Putamen (tissue), 1 donor: ENCODE measurements around the gene TCF25.
"Not testable (repeated sequence)": the region's sequence is repeated elsewhere in the genome, so short reads cannot be mapped to it uniquely, and the experiment has no call there.

Experiments
- DNase-seq: peaks from one replicate; pipeline ENCODE4 v3.0.0-alpha.2; 2016; ENCODE audit warnings: low spot score

Gene TCF25, protein sequence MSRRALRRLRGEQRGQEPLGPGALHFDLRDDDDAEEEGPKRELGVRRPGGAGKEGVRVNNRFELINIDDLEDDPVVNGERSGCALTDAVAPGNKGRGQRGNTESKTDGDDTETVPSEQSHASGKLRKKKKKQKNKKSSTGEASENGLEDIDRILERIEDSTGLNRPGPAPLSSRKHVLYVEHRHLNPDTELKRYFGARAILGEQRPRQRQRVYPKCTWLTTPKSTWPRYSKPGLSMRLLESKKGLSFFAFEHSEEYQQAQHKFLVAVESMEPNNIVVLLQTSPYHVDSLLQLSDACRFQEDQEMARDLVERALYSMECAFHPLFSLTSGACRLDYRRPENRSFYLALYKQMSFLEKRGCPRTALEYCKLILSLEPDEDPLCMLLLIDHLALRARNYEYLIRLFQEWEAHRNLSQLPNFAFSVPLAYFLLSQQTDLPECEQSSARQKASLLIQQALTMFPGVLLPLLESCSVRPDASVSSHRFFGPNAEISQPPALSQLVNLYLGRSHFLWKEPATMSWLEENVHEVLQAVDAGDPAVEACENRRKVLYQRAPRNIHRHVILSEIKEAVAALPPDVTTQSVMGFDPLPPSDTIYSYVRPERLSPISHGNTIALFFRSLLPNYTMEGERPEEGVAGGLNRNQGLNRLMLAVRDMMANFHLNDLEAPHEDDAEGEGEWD

DNA sequence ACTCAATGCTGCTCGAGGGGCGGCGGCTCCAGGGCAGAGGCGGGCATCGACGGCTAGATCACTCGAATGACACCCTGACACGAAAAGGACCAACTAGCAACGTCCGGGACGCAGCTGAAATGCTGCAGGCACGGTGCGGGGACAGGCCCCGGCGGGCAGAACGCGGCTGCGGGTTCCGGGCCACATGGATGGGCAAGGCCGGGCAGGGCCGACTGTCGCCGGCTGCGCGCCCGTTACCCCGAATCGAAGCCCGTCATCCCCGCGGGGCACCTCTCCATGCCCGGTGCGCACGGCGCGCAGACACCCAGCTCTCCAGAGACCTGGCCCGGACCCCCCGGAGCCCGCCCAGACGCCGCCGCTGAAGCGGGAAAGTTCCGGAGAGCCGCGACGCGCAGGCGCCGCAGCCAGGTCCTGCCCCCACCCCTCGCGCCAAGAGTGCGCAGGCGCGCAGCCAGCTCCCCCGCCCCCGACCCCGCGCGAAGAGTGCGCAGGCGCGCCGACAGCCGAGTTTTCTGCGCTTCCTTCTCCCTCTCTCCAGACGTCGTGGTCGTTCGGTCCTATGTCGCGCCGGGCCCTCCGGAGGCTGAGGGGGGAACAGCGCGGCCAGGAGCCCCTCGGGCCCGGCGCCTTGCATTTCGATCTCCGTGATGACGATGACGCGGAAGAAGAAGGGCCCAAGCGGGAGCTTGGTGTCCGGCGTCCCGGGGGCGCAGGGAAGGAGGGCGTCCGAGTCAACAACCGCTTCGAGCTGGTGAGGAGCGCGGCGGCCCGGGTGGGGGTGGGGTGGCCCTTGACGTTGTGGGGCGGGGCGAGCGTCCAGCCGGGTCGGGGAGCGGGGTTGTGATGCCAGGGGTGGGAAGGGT, at the start of gene TCF25:
TCF25 (plus strand) TSS at position 484 of the 863 bp plus-strand sequence; CDS start at position 560, 76 bp downstream.
- peak; percentile 88 for DNase-seq

DNA sequence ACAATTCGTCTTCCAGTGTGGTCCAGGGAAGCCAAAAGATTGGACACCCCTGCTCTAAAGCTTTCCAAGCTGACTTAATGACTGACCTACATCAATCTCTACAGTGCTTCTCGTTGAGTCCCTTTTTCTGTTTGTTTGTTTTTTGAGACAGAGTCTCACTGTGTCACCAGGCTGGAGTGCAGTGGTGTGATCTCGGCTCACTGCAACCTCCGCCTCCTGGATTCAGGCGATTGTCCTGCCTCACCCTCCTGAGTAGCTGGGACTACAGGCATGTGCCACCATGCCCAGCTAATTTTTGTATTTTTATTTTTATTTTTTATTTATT, 49.6 kb upstream of the TCF25 start:
- not testable (repeated sequence) for DNase-seq

DNA sequence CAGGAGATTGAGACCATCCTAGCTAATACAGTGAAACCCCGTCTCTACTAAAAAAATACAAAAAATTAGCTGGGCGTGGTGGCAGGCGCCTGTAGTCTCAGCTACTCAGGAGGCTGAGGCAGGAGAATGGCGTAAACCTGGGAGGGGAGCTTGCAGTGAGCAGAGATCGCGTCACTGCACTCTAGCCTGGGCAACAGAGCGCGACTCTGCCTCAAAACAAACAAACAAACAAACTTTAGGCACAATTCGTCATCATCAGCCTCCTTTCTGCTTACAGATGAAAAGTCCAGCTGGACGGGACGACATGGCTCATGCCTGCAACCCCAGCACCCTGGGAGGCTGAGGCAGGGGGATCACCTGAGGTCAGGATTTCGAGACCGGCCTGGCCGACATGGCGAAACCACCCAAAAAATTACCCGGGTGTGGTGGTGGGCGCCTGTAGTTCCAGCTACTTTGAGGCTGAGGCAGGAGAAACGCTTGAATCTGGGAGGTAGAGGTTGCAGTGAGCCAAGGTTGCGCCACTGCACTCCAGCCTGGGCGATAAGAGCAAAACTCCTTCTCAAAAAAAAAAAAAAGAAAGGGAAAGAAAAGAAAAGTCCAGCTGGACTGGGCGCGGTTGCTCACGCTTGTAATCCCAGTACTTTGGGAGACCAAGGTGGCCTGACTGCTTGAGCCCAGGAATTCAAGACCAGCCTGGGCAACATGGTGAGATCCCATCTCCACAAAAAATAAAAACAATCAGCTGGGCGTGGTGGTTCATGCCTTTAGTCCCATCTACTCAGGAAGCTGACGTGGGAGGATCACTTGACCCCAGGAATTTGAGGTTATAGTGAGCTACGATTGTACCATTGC, 46.6 kb upstream of the TCF25 start:
- DNase-seq, result no peak

DNA sequence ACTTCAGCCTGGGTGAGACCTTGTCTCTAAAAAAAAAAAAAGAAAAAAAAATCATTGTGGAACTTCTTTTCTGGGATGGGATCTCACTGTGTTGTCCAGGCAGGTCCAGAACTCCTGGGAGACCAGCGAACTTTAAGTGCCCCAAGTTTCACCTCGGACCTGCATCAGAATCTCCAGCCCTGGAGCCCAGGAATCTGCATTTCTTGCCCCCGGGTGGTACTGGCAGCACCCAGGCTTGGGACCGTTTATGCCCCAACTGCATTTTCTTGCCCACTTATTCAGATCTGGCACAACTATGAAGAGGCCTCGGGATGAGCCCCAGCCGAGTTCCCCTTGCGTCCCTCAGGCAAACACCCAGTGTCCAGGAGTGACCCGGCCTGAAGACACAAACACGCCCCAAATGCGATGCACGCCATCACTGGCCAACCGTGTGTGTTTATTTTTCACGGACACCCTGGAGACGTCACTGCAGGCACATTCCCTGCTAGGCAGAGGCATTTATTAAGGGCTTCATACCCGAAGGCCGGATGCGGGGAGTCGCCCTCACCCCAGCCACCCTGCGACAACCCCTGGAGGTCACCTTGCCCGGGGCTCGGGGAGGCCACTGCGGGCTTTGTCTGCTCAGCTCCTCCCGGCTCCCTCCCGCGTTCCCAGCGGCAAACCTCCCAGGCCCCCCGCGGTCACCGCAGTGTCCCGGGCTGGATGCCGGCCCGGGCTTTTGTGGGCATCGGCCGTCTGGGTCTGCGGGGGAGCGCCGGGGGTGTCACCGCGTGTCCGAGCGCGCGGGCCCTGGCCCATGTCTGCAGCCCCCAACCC, 45.8 kb upstream of the TCF25 start:
- no peak for DNase-seq

DNA sequence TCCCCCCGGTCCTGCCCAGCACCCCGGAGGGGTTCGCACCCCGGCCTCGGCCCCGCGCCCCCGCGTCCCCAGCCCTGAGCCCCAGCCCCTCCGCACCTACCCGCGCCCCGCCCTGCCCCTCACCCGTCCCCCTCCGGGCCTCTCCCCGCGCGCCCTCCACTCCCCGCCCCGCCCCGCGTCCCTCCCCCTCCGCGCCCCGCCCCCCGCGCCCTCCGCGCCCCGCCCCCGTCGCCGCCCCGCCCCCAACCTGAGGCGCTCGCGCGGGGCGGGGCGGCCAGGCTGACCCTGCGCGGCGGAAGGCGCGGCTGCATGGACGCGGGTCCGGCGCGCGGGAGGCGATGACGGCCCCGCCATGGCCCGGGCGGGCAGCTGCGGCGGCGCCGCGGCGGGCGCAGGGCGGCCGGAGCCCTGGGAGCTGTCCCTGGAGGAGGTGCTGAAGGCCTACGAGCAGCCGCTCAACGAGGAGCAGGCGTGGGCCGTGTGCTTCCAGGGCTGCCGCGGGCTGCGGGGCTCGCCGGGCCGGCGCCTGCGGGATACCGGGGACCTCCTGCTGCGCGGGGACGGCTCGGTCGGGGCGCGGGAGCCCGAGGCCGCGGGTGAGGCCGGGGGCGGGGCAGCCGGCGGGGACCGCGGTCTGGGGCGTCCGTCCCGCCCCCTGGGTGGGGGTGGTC, 45.1 kb upstream of the TCF25 start, which contains the start of gene SPIRE2:
SPIRE2 (plus strand) TSS at position 277 of the 671 bp plus-strand sequence; CDS start at position 353, 76 bp downstream.
- DNase-seq, result peak; percentile 33

DNA sequence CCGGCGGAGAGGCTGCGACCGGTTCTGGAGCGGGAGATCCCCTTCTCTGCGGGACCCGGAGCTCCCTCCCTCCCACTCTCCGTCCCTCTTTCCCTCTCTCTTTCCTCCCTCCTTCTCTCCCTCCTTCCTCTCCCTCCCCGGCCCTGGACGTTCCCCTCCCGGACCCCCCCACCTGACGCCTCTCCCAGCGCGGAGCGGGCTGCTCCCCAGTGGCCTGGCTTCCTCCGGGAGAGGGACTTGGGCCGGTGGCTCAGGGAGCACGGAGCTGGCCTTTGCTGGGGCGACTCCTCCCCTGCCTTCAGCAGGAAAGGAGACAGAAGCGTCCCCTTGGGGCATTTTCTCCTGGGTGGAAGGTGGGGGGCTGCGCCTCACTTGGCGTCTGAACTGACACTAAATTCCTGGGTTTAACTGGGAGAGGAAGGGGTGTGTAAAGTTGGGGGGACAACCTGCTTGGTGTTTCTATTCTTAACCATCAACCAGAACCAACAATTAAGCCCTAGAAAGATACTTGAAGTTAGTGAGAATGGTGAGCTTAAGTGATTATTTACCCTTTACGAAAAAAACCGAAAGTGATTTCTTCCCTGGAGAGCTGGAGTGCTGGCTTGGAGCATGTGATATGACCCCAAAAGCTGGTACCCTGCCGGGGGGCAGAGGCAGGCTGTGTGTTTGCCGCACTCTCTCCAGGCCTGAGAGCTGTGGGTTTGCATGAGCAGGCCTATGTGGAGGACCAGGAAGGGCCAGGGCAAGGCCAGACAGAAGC, 44.3 kb upstream of the TCF25 start:
- DNase-seq, result no peak

DNA sequence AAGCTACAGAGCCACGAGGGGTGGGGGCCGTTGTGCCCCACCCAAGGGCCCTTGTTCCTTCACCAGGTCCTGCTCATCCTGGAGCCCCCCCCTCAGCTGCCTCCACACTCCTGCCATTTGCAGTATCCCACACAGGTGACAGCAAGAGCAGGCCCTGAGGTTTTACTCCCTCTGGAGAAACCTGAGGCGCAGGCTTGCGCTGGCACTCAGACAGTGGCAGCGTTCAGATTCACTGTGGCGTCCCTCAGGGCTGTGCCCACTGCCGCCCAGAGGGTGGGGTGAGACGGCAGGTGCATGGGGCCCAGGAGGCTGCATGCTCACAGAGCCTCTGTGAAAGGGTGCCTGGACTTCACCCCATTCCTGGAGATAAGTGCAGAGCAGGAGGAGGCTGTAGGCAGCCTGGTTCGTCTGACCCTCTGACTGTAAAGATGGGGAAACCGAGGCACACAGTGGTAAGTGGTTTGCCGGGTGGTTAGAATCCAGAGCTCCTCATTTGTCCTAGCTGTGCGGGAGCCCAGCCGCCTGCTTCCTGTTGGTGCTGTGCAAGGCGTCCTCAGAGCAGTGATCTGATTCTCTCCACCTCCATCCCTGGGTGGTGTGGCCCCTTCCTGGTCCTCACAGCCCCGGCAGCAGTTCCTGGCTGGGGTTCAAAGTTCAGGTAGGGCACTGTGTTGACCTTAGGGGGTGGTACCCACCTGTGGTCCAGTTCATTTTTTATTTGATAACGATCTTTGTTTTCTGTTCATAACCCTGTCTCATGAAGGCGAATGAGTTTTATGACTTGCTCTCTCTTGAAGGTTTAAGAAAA, 43.6 kb upstream of the TCF25 start:
- DNase-seq, result no peak

DNA sequence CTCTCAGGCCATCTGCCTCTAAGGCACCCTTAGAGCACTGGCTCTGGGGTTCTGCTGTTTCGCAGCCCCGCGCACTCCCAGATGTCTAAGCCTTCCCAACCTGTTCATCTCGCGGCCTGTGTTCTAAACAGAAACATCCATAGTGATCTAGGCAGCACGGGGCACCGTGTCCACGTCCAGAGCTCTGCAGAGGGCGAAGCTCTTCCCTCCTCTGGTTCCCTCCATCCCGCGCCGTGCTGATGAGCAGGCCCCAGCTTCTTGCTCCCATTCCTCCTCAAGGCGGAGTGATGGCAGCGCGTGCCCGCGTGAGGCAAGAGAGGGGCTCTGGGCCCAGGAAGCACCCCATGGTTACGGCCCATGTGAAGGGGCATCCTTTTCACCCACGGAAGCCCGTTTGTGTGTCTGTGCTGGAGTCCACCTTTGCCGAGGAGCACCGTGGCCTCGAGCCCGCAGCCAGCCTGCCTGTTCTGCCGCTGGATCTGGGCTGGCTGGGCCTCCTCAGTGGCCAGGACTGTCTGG, 41.5 kb upstream of the TCF25 start:
- DNase-seq, result no peak

DNA sequence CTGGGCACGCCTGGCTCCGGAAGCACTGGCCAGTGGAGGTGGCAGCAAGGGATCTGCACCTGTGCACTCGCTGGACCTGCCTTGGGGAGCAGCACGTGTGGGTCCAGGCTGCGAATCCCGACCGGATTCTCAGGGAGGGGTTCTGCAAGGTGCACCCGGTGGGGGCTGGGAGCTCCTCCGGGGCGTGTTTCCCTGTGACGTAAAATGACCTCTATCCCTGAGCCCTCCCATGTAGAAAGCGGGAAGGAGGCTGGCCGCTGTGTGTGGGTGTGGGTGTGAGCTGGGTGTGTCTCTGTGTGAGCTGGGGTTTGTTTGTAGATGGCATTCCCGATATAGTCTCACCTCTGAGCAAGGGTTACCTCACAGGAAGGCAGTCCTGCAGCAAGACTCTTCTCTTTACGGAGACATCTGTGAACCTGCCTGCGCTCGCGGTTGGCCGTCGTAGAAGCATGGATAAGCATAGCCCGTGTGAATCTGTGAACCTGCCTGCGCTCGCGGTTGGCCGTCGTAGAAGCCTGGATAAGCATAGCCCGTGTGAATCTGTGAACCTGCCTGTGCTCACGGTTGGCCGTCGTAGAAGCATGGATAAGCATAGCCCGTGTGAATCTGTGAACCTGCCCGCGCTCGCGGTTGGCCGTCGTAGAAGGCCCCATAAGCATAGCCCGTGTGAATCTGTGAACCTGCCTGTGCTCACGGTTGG, 39.6 kb upstream of the TCF25 start:
- DNase-seq, result not testable (repeated sequence)

DNA sequence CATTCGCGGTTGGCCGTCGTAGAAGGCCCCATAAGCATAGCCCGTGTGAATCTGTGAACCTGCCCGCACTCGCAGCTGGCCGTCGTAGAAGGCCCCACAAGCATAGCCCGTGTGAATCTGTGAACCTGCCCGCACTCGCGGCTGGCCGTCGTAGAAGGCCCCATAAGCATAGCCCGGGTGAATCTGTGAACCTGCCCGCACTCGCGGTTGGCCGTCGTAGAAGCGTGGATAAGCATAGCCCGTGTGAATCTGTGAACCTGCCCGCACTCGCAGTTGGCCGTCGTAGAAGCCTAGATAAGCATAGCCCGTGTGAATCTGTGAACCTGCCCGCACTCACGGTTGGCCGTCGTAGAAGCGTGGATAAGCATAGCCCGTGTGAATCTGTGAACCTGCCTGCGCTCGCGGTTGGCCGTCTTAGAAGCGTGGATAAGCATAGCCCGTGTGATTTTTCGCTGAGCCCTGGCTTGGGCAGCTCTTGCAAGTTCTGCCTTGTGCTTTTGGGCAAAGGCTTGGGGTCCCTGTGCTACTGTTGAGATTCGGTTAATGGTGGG, 38.5 kb upstream of the TCF25 start:
- DNase-seq, result not testable (repeated sequence)

DNA sequence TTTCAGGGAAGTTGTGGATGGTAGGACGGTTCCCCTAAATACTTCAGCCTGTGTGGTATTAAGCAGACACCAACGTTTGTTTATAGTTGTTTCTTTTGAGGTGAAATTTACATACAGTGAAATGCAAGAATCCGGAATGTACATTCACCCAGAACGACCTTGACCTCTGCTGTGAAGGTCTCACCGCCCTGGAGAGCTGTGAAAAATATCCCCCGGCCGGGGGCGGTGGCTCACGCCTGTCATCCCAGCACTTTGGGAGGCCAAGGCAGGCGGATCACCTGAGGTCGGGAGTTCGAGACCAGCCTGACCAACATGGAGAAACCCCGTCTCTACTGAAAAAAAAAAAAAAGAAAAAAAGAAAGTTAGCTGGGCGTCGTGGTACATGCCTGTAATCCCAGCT, 36.9 kb upstream of the TCF25 start:
- not testable (repeated sequence) for DNase-seq

DNA sequence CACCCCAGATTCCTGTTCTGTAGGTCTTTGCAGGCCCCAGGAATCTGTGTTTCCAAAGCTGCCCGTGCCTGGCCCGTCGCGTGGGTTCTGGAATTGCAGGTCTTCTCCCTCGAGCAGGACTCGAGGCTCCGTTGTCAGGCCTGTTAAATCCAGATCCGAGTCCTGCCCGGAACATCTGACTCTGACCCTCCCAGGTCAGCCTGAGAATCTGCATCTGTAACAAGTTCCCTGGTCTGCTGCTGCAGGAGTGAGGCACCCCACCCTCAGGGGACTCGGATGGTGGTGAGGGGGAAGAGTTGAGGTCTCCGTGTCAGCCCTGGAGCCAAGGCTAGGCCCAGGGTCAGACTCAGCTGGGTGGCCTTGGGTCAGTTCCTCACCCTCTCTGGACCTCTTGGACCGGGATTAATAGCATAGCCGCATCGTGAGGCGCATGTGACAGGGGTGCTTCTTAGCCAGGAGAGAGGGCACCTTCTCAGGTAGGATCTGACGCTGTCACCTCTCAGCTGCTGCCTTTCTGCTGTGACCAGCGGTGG, 36.3 kb upstream of the TCF25 start:
- no peak for DNase-seq

DNA sequence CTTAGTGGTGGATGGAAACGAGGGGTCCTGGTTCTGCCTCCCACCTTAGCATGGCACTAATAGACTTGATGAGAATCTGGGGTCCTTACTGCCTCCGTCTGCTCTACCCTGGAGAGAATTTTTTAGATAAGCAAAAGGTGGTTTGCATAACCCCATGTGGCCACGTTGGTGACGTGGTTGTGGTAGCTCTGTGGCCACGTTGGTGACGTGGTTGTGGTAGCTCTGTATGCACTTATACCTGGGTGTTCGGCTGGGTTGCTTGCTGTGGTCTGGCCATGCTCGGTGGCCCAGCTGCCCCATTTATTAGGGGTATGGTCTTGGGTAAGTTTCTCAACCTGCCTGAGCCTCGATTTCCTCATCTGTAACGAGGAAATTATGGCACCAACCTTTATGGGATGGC, 32.1 kb upstream of the TCF25 start:
- no peak for DNase-seq

DNA sequence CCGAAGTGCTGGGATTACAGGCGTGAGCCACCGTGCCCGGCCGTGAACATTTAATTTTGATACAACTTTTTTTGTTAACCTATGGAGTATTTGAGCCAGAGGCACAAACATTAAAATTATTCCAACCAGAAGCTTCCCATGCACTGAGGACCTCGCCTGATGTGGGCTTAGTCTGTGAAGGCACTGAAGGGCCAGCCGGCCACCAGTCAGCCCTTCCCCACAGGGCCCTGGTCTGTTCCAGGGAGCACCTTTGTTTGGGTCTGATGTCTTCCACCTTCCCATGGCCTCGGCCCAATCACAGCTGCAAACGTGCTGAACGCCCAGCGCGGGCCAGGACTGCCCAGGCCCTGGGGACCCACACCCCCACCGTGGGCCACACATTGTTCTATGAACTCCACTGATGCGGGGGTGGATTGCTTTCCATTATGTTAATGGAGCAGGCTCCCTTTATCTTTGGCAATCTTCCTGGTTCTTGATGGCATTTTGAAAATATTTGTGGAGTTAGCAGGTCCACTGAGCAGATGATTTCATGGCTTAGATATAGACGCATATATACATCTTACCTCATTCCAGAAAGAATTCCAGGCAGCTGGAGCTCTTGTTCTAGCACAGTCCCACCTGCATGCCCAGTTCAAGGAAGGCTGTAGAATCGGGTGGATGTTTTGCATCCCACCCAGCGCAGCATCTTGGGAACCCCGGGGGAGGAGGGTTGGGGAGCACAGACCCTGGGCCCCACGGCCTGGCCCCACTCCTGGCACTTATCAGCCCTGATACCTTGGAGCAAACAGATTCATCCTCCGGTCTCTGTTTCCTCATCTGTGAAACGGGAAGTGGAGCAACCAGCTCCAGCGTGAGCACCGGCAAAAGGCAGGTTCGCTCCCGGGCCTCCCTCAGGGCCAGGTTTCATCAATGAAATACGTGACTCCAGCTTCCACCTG, 30.7 kb upstream of the TCF25 start:
- no peak for DNase-seq

DNA sequence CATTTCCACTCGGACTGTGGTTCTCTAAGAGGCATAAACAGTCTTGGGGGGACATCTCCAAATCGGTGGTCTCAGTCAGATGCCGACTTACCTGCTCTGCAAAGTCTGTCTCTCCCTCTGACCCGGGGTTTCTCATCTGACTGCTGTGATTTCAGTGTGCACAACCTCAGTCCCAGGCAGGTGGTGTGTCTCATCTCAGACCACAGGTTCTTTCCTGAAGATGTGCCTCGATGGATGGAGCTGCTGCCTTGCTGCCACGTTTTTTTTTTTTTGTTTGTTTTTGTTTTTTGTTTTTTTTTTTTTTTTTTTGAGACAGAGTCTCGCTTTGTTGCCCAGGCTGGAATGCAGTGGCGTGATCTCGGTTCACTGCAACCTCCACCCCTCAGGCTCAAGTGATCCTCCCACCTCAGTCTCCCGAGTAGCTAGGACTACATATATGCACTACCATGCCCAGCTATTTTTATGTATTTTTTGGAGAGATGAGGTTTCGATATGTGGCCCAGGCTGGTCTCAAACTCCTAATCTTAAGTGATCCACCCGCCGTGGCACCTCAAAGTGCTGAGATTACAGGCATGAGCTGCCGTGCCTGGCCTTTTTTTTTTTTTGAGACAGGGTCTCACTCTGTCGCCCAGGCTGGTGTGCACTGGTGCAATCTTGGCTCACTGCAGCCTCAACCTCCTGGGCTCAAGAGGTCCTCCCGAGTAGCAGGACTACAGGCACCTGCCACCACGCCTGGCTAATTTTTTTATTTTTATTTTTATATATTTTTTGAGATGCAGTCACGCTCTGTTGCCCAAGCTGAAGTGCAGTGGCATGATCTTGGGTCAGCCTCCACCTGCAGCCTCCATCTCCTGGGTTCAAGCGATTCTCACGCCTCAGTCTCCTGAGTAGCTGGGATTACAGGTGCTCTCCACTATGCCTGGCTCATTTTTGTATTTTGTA, 29.7 kb upstream of the TCF25 start:
- no peak for DNase-seq
